UCSD-AML1 (cell line): Measurements from ENCODE around the gene CACNA2D3.
"Not testable (repeated sequence)": the region's sequence is repeated elsewhere in the genome, so short reads cannot be mapped to it uniquely, and the experiment has no call there.

Experiments
- DNase-seq: peaks from one replicate; lab custom pipeline; 2025; ENCODE audit not compliant: unreplicated experiment; lab: John Stamatoyannopoulos, UW

The CACNA2D3 gene

DNA sequence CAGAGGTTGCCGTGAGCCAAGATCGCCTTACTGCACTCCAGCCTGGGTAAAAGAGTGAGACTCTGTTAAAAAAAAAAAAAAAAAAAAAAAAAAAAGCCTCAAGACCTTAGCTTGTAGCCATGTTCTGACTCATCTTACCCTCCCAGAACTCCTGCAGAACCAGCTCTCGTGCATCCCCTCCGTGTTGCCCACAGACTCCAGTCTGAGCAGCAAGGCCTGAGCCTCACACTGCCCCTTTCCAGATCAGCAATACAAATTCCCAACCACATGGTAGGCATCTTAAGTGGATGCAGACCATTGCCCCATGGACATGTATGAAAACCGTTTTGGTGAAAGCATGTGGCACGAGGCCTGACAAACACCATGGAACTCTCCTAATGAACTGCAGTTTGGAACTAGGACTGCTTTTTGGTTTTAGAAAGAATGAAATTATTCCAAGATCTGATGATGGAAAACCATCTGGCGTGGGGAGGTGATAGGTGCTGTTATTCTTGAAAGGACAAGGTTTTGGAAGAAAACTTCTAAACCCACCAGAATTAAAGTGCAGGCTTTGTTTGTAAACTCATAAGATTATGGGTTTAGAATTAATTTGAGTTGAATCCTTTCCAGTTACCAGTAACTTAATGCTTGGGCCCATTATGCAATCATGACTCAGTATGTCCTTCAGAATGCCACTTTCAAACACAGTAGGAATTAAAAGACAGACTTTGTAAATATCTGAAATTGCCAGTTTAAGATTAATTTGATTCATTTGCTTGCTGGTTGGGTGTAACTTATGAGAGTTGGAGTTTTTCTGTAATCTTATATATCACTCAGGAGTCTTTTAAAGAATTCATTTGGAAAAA, 969.3 kb downstream of the CACNA2D3 start:
- DNase-seq = no peak

DNA sequence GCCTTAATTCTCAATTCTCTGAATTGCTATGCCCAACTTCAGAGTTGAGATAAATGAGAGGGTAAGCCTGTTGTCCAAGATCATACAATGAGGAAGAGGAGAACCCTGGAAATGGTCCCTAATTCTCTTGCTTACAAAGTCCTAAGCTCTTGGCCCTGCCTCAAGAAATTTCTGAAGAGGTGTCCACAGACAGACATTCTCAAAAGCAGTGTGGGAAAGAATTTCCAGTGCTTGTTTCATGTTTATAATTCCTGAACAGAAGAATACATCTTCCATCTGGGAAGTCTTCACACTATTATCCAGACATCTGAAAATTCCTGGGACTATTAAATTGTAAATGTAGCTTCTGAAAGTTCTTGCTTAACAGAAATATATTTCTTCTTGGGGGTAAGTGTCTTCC, 972.3 kb downstream of the CACNA2D3 start:
- no peak for DNase-seq

DNA sequence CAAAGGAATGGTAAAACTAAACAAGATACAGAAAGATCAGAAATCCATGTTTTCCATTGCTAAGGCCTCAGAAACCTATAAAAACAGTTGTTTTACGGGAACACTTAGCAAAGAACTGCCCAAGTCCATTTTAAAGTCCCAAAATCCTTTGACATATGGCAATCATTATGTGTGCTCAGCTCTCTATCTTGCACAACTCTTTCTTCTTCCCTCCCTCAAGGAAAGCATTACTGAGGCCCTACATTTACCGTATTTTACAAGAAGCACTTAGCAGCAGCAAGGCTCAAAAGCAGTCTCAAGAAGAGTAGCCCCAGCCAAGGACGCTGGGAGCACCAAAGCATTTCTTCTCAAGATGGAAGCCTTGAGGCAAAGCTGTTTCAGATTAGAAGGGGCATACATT, 975.1 kb downstream of the CACNA2D3 start:
- DNase-seq = no peak

DNA sequence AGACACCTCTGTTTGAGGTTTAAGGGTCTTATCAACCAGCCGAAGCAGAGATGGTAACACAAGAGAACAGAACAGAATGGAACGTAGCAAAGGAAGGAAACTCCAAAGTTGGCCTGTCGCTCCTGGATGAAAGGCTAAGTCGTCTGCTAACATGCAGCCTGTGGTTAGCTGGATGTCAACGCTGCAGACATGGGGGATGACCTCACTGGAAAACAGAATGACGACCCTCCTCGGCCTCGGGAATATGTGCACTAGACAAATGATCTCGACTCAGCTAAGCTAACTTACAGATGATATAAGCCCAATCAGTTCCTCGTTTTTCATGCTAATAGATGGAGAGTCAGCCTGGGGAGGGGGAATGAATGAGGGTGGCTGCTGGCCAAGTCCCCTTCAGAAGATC, 983.3 kb downstream of the CACNA2D3 start:
- no peak for DNase-seq

DNA sequence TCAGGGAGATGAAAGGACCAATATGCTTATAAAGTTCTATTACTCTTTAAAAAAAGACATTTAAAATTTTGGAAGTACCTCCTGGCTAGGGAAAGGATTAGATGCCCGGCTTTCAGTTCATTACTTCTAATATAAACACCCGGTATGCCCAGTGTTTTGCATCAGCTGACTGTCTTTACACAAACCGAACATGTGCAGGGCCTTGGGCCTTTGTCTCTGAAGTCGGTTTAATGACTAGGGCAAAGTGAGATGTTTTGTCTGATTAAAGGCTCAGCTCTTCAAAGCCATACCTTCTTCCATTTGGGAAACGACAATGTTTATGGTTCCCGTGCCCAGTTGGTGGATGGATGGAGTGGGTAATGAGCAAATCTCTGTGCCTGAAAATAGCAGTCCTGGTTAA, 984.8 kb downstream of the CACNA2D3 start:
- DNase-seq = no peak

- DNase-seq = not testable (repeated sequence)
These were observed 989.6 kb downstream of the CACNA2D3 start for GRCh38 chr3:55111906-55112305.

- no peak for DNase-seq
These were observed 996.1 kb downstream of the CACNA2D3 start for GRCh38 chr3:55118451-55118850.

- no peak for DNase-seq
These were observed 996.9 kb downstream of the CACNA2D3 start for GRCh38 chr3:55119268-55119667.

GRCh38 chr3:55122312-55122711, 1000.0 kb downstream of the CACNA2D3 start:
- DNase-seq = no peak
